Right atrium auricular region (tissue), 2 donors: Measurements from ENCODE around the gene XPO1. TPM values are rescaled to one million over a fixed set of nuclear protein-coding genes. Genes with fewer than 3 reads are reported as not detected.
"Not testable (repeated sequence)": the region's sequence is repeated elsewhere in the genome, so short reads cannot be mapped to it uniquely, and the experiment has no call there.

Experiments
- DNase-seq: peaks from one replicate; pipeline ENCODE4 v3.0.0-alpha.2; 2019; ENCODE audit warnings: low spot score
- H3K27ac ChIP-seq, 2 donors: fragments of 200-600 bp; sonication (generic); 1 replicate in 1 of 2; 2 replicates in 1 of 2; pipeline ENCODE4 v1.5.1; 2016 to 2019
- H3K27me3 ChIP-seq, 2 donors: fragments of 200-600 bp; sonication (generic); one replicate each; pipeline versions ENCODE4 v1.5.1 to v1.6.0; 2017 to 2019
- H3K36me3 ChIP-seq: fragments of 200-600 bp; sonication (generic); one replicate; pipeline ENCODE4 v1.5.1; 2016
- H3K4me1 ChIP-seq, 2 donors: fragments of 200-600 bp; sonication (generic); one replicate each; pipeline versions ENCODE4 v1.5.1 to v1.6.0; 2017 to 2019
- H3K4me3 ChIP-seq, 2 donors: fragments of 200-600 bp; sonication (generic); 1 replicate in 1 of 2; 2 replicates in 1 of 2; pipeline ENCODE4 v1.5.1; 2017 to 2019; ENCODE audit warnings: mild to moderate bottlenecking in 1 of 2, moderate library complexity in 1 of 2
- H3K9me3 ChIP-seq, 2 donors: fragments of 200-600 bp; sonication (generic); one replicate each; pipeline ENCODE4 v1.5.1; 2019
- CTCF ChIP-seq, 2 donors: fragments of 200-600 bp; sonication (generic); IDR thresholded peaks; one replicate each; pipeline ENCODE4 v1.5.1; 2019; ENCODE audit warnings: antibody characterized with exemption in 2 of 2
- total RNA-seq, 2 donors: library from RNA; depleted of rRNA; stranded (reverse); fragments of >200 nt; gene quantifications; one replicate each; pipeline ENCODE4 v1.1.0, GENCODE V29; 2016

XPO1 gene
- total RNA-seq, 2 donors from 2014 or later, result 44.7 to 56.1 TPM

- TF ChIP-seq CTCF (IDR thresholded peaks at IDR 0.05), result no peak
- H3K9me3 ChIP-seq, result no peaks in the 10 kb centered on the region
- H3K4me3 ChIP-seq, result no peak overlapping the region
- no peaks in the 10 kb centered on the region for H3K36me3 ChIP-seq
- no peaks in the 10 kb centered on the region for H3K27me3 ChIP-seq
- H3K4me1 ChIP-seq, result peaks cover 0 to 38% of the 10 kb centered on the region in 2 donors
- DNase-seq, result no peak
- H3K27ac ChIP-seq, result peak overlapping the region in 1 of 2 donors; percentile 46
These were observed 81.9 kb downstream of the XPO1 start for GRCh38 chr2:61456070-61456745.

- not testable (repeated sequence) for H3K9me3 ChIP-seq, DNase-seq, H3K27ac ChIP-seq, H3K4me3 ChIP-seq, H3K36me3 ChIP-seq, H3K27me3 ChIP-seq
- peaks cover 0 to 32% of the 10 kb centered on the region in 2 donors for H3K4me1 ChIP-seq
These were observed 83.2 kb downstream of the XPO1 start for GRCh38 chr2:61454972-61455371.

GRCh38 chr2:61454383-61454782, 83.8 kb downstream of the XPO1 start:
- no peaks in the 10 kb centered on the region for H3K36me3 ChIP-seq
- no peaks in the 10 kb centered on the region for H3K9me3 ChIP-seq
- no peak for TF ChIP-seq CTCF (IDR thresholded peaks at IDR 0.05)
- H3K27me3 ChIP-seq, result no peaks in the 10 kb centered on the region
- no peak overlapping the region for H3K27ac ChIP-seq
- no peak overlapping the region for H3K4me3 ChIP-seq
- no peak for DNase-seq
- peaks cover 0 to 26% of the 10 kb centered on the region in 2 donors for H3K4me1 ChIP-seq

GRCh38 chr2:61452392-61452791, 85.8 kb downstream of the XPO1 start:
- DNase-seq, result no peak
- Histone ChIP-seq H3K36me3 (no peaks in the 10 kb centered on the region), H3K9me3 (no peaks in the 10 kb centered on the region), H3K27ac (no peak overlapping the region), H3K4me3 (no peak overlapping the region), H3K4me1 (peaks cover 0 to 13% of the 10 kb centered on the region in 2 donors), H3K27me3 (no peaks in the 10 kb centered on the region)
- no peak for TF ChIP-seq CTCF (IDR thresholded peaks at IDR 0.05)

- Histone ChIP-seq H3K27ac (no peak overlapping the region), H3K27me3 (no peaks in the 10 kb centered on the region), H3K4me1 (peaks cover 0 to 1% of the 10 kb centered on the region in 2 donors), H3K9me3 (no peaks in the 10 kb centered on the region), H3K36me3 (no peaks in the 10 kb centered on the region), H3K4me3 (no peak overlapping the region)
- DNase-seq, result no peak
- no peak for TF ChIP-seq CTCF (IDR thresholded peaks at IDR 0.05)
These were observed 87.0 kb downstream of the XPO1 start for GRCh38 chr2:61451178-61451577.

- H3K36me3 ChIP-seq, result no peaks in the 10 kb centered on the region
- no peak overlapping the region for H3K27ac ChIP-seq
- no peak overlapping the region for H3K4me3 ChIP-seq
- no peak for TF ChIP-seq CTCF (IDR thresholded peaks at IDR 0.05)
- no peaks in the 10 kb centered on the region for H3K9me3 ChIP-seq
- H3K4me1 ChIP-seq, result no peaks in the 10 kb centered on the region
- H3K27me3 ChIP-seq, result no peaks in the 10 kb centered on the region
- DNase-seq, result no peak
These were observed 88.0 kb downstream of the XPO1 start for GRCh38 chr2:61450144-61450543.
